Adipocyte (in vitro differentiated cells): ENCODE measurements around the gene VPS52.

Source experiments
- DNase-seq: peaks from one replicate; pipeline ENCODE4 v3.0.0-alpha.2; 2015; ENCODE audit warnings: low read depth
- H3K27me3 ChIP-seq: replicated peaks from 2 replicates; pipeline ENCODE4 v1.7.0; 2013; ENCODE audit warnings: mild to moderate bottlenecking, low read length, moderate library complexity; ENCODE audit not compliant: control insufficient read depth, insufficient read depth
- H3K36me3 ChIP-seq: 2 replicates; pipeline ENCODE4 v1.7.0; 2013; ENCODE audit warnings: low read length, mild to moderate bottlenecking, moderate library complexity; ENCODE audit not compliant: control insufficient read depth, insufficient read depth, severe bottlenecking
- H3K4me1 ChIP-seq: 2 replicates; pipeline ENCODE4 v1.7.0; 2013; ENCODE audit warnings: mild to moderate bottlenecking, low read length, moderate library complexity; ENCODE audit not compliant: control insufficient read depth, insufficient read depth
- H3K4me3 ChIP-seq: 2 replicates; pipeline ENCODE4 v1.7.0; 2013; ENCODE audit warnings: mild to moderate bottlenecking, low read length, moderate library complexity
- H3K9ac ChIP-seq: 2 replicates; pipeline ENCODE4 v1.7.0; 2013; ENCODE audit warnings: mild to moderate bottlenecking, low read length, moderate library complexity
- H3K9me3 ChIP-seq: 2 replicates; pipeline ENCODE4 v1.7.0; 2013; ENCODE audit warnings: mild to moderate bottlenecking, low read length, moderate library complexity; ENCODE audit not compliant: control insufficient read depth

The VPS52 gene

GRCh38 chr6:33205191-33206026 is 66.3 kb downstream of the VPS52 start:
- H3K4me3 ChIP-seq = peak overlapping the region; percentile 84
- H3K36me3 ChIP-seq = peaks cover 37% of the 10 kb centered on the region
- peaks cover 53% of the 10 kb centered on the region for H3K4me1 ChIP-seq
- H3K9me3 ChIP-seq = no peaks in the 10 kb centered on the region
- no peaks in the 10 kb centered on the region for H3K27me3 ChIP-seq
- DNase-seq = no peak
- peak overlapping the region; percentile 84 for H3K9ac ChIP-seq

- DNase-seq = peak; percentile 97
- Histone ChIP-seq H3K9ac (peak within 1 kb of the TSS; percentile 84), H3K4me1 (peaks cover 54% of the 10 kb centered on the region), H3K36me3 (peaks cover 29% of the 10 kb centered on the region), H3K4me3 (peak within 1 kb of the TSS; percentile 84), H3K9me3 (no peaks in the 10 kb centered on the region), H3K27me3 (no peaks in the 10 kb centered on the region)
Observed at GRCh38 chr6:33204415-33205190, 67.1 kb downstream of the VPS52 start, which contains the start of gene HSD17B8. TSS of gene HSD17B8 (plus strand) at chr6:33204655. CDS start at chr6:33204669, 14 bp downstream.

GRCh38 chr6:33204165-33204414 is 67.6 kb downstream of the VPS52 start:
- DNase-seq = no peak
- H3K4me3 ChIP-seq = peak overlapping the region; percentile 84

GRCh38 chr6:33203443-33204164 is 68.1 kb downstream of the VPS52 start:
- peaks cover 26% of the 10 kb centered on the region for H3K36me3 ChIP-seq
- no peak for DNase-seq
- no peaks in the 10 kb centered on the region for H3K27me3 ChIP-seq
- no peaks in the 10 kb centered on the region for H3K9me3 ChIP-seq
- H3K4me1 ChIP-seq = peaks cover 58% of the 10 kb centered on the region
- peak overlapping the region; percentile 10 for H3K9ac ChIP-seq
- H3K4me3 ChIP-seq = peak overlapping the region; percentile 84

More at GRCh38 chr6:33204165-33204414, 67.6 kb downstream of the VPS52 start:
- Histone ChIP-seq H3K36me3 (peaks cover 26% of the 10 kb centered on the region), H3K9ac (peak overlapping the region; percentile 10), H3K4me1 (peaks cover 59% of the 10 kb centered on the region), H3K27me3 (no peaks in the 10 kb centered on the region), H3K9me3 (no peaks in the 10 kb centered on the region)

GRCh38 chr6:33202799-33203198 is 68.9 kb downstream of the VPS52 start:
- Histone ChIP-seq H3K27me3 (no peaks in the 10 kb centered on the region), H3K36me3 (peaks cover 26% of the 10 kb centered on the region), H3K4me3 (peak overlapping the region; percentile 93), H3K9me3 (no peaks in the 10 kb centered on the region), H3K9ac (peak overlapping the region; percentile 95), H3K4me1 (peaks cover 66% of the 10 kb centered on the region)
- DNase-seq = no peak

GRCh38 chr6:33201935-33202334 is 69.7 kb downstream of the VPS52 start:
- H3K4me3 ChIP-seq = peak overlapping the region; percentile 93
- no peaks in the 10 kb centered on the region for H3K27me3 ChIP-seq
- no peaks in the 10 kb centered on the region for H3K9me3 ChIP-seq
- peaks cover 29% of the 10 kb centered on the region for H3K36me3 ChIP-seq
- H3K4me1 ChIP-seq = peaks cover 71% of the 10 kb centered on the region
- no peak for DNase-seq
- peak overlapping the region; percentile 95 for H3K9ac ChIP-seq

GRCh38 chr6:33201147-33201545 is 70.5 kb downstream of the VPS52 start:
- Histone ChIP-seq H3K27me3 (no peaks in the 10 kb centered on the region), H3K9me3 (no peaks in the 10 kb centered on the region), H3K4me1 (peaks cover 65% of the 10 kb centered on the region), H3K36me3 (peaks cover 37% of the 10 kb centered on the region), H3K9ac (peak overlapping the region; percentile 95), H3K4me3 (peak overlapping the region; percentile 93)
- DNase-seq = no peak
